Measurements from ENCODE around the gene GNG2. TPM values are rescaled to one million over a fixed set of nuclear protein-coding genes. Genes with fewer than 3 reads are reported as not detected.

The GNG2 gene
- total RNA-seq, 1 experiment from 2014 or later, result 7.0 TPM

DNA sequence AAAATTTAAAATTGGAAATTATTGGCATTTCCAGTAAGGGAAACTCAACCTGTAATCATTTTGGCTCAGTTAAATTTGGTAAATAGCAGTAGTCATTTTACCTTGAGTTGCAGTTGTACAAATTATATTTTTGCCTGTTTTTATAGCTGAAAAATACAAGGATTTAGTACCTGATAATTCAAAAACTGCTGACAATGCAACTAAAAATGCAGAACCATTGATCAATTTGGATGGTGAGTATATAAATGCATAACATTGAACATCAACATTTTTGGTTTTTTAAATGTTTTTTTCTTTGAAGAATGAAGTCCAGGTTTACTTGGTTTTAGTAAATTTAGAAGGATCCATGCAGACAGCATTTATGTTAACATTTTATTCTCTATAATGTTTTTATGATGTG, 137.9 kb downstream of the GNG2 start:
- Mint-ChIP-seq H3K36me3 (ENCODE audit: insufficient read depth in 1 of 3, low read depth in 3 of 3) (peaks cover 36 to 82% (median 81%) of the 10 kb centered on the region in 3 experiments), H3K4me1 (peaks cover 5 to 7% of the 10 kb centered on the region in 2 experiments), H3K27me3 (ENCODE audit: low read depth) (no peaks in the 10 kb centered on the region), H3K27ac (no peak overlapping the region), H3K4me3 (no peak overlapping the region), H3K9me3 (no peaks in the 10 kb centered on the region)
- H3K79me2 ChIP-seq (ENCODE audit: insufficient read depth, low read length), result no peaks in the 10 kb centered on the region
- no peaks in the 10 kb centered on the region for H3K9me3 ChIP-seq (ENCODE audit: control insufficient read depth, low read depth, low read length)
- no peak overlapping the region for H3K4me2 ChIP-seq (ENCODE audit: insufficient read depth, insufficient read length, low read length)
- no peak overlapping the region for H2BK15ac ChIP-seq (ENCODE audit: low read depth, low read length)
- H3K14ac ChIP-seq (ENCODE audit: insufficient read depth, low read length), result no peak overlapping the region
- no peak overlapping the region for H3T11ph ChIP-seq (ENCODE audit: low read length)
- H2BK120ac ChIP-seq (ENCODE audit: low read depth, low read length, poor library complexity, severe bottlenecking), result no peak overlapping the region
- H4K20me1 ChIP-seq (ENCODE audit: control insufficient read depth, insufficient read depth, insufficient read length), result no peaks in the 10 kb centered on the region
- no peak overlapping the region for H3K9ac ChIP-seq (ENCODE audit: extremely low read depth, insufficient read length, low read length)
- DNase-seq, result no peak
- H3K27ac ChIP-seq (ENCODE audit: insufficient read length, low read depth, low read length), result no peak overlapping the region
- no peaks in the 10 kb centered on the region for H3K23me2 ChIP-seq (ENCODE audit: insufficient read length, low read depth, low read length, poor library complexity, severe bottlenecking)
- no peaks in the 10 kb centered on the region for H3K27me3 ChIP-seq (ENCODE audit: insufficient read depth, low read length)
- no peak overlapping the region for H2AK5ac ChIP-seq (ENCODE audit: insufficient read length, low read length)
- H3K56ac ChIP-seq (ENCODE audit: insufficient read length, low read depth, low read length), result no peak overlapping the region
- H4K5ac ChIP-seq (ENCODE audit: insufficient read length, low read depth, low read length), result no peak overlapping the region
- H2BK12ac ChIP-seq (ENCODE audit: insufficient read length, low read depth, low read length), result no peak overlapping the region
- H3K4ac ChIP-seq (ENCODE audit: low read depth, low read length), result no peak overlapping the region
- no peak overlapping the region for H2AFZ ChIP-seq (ENCODE audit: low read length)
- no peak overlapping the region for H2BK20ac ChIP-seq (ENCODE audit: low read depth, low read length, poor library complexity, severe bottlenecking)
- no peak overlapping the region for H2BK5ac ChIP-seq (ENCODE audit: insufficient read length, low read length)
- no peak overlapping the region for H3K18ac ChIP-seq (ENCODE audit: insufficient read length, low read depth, low read length)
- no peaks in the 10 kb centered on the region for H3K79me1 ChIP-seq (ENCODE audit: insufficient read depth, low read depth, low read length, poor library complexity, severe bottlenecking)
- H4K8ac ChIP-seq (replicated peaks; ENCODE audit: insufficient read length, low read depth, low read length), result no peak overlapping the region
- H4K91ac ChIP-seq (ENCODE audit: insufficient read length, low read depth, low read length), result no peak overlapping the region
- TF ChIP-seq, protein P1, sequence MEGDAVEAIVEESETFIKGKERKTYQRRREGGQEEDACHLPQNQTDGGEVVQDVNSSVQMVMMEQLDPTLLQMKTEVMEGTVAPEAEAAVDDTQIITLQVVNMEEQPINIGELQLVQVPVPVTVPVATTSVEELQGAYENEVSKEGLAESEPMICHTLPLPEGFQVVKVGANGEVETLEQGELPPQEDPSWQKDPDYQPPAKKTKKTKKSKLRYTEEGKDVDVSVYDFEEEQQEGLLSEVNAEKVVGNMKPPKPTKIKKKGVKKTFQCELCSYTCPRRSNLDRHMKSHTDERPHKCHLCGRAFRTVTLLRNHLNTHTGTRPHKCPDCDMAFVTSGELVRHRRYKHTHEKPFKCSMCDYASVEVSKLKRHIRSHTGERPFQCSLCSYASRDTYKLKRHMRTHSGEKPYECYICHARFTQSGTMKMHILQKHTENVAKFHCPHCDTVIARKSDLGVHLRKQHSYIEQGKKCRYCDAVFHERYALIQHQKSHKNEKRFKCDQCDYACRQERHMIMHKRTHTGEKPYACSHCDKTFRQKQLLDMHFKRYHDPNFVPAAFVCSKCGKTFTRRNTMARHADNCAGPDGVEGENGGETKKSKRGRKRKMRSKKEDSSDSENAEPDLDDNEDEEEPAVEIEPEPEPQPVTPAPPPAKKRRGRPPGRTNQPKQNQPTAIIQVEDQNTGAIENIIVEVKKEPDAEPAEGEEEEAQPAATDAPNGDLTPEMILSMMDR (conservative IDR thresholded peaks at IDR 0.05), result no peak
- H3K23ac ChIP-seq (ENCODE audit: insufficient read length, low read depth, low read length), result no peak overlapping the region
- no peaks in the 10 kb centered on the region for H3K4me1 ChIP-seq (ENCODE audit: insufficient read depth, low read length)
